GM23338 (cell line): ENCODE results near the gene IL4I1. TPM values are rescaled to one million over a fixed set of nuclear protein-coding genes. Genes with fewer than 3 reads are reported as not detected.

Source experiments
- ATAC-seq: fragments of 200-7000 bp; cut with Tn5 transposase; 3 replicates; pipeline ENCODE4 v1.9.1; 2020
- DNase-seq: peaks from one replicate; pipeline ENCODE4 v3.0.0-alpha.2; 2015; ENCODE audit warnings: low spot score
- H2AFZ ChIP-seq: fragments of 200-600 bp; sonication (generic); 2 replicates; pipeline ENCODE4 v1.8.0; 2016; ENCODE audit warnings: antibody characterized with exemption, mild to moderate bottlenecking, moderate library complexity
- H3F3A ChIP-seq: fragments of 200-600 bp; sonication (generic); replicated peaks from 2 replicates; pipeline ENCODE4 v1.8.0; 2017; ENCODE audit warnings: antibody characterized with exemption, mixed run types, low read depth
- H3K27ac ChIP-seq: fragments of 200-600 bp; sonication (generic); 2 replicates; pipeline ENCODE4 v1.6.1; 2016; ENCODE audit warnings: low read depth
- H3K27me3 ChIP-seq: fragments of 200-600 bp; sonication (generic); 2 replicates; pipeline ENCODE4 v1.8.0; 2016; ENCODE audit warnings: mild to moderate bottlenecking, mixed run types, moderate library complexity; ENCODE audit not compliant: insufficient read depth
- H3K36me3 ChIP-seq: fragments of 200-600 bp; sonication (generic); 2 replicates; pipeline ENCODE4 v1.8.0; 2016; ENCODE audit warnings: mild to moderate bottlenecking; ENCODE audit not compliant: insufficient read depth
- H3K4me1 ChIP-seq: fragments of 200-600 bp; sonication (generic); 2 replicates; pipeline ENCODE4 v1.8.0; 2016; ENCODE audit warnings: mild to moderate bottlenecking, moderate library complexity; ENCODE audit not compliant: insufficient read depth
- H3K4me2 ChIP-seq: fragments of 200-600 bp; sonication (generic); 2 replicates; pipeline ENCODE4 v1.7.1; 2017; ENCODE audit warnings: mixed run types
- H3K4me3 ChIP-seq: fragments of 200-600 bp; sonication (generic); 2 replicates; pipeline ENCODE4 v1.6.1; 2016; ENCODE audit warnings: mixed run types
- H3K79me2 ChIP-seq: fragments of 200-600 bp; sonication (generic); replicated peaks from 2 replicates; pipeline ENCODE4 v1.8.0; 2017; ENCODE audit warnings: mild to moderate bottlenecking; ENCODE audit not compliant: insufficient read depth
- H3K9me2 ChIP-seq: fragments of 200-600 bp; sonication (generic); 2 replicates; pipeline ENCODE4 v1.8.0; 2017; ENCODE audit not compliant: insufficient read depth
- H4K20me1 ChIP-seq: fragments of 200-600 bp; sonication (generic); replicated peaks from 2 replicates; pipeline ENCODE4 v1.8.0; 2017; ENCODE audit warnings: mild to moderate bottlenecking; ENCODE audit not compliant: insufficient read depth
- H3K27ac Mint-ChIP-seq: 2 replicates; pipeline ENCODE4 v1.8.0; 2020; ENCODE audit warnings: inconsistent platforms, mild to moderate bottlenecking, moderate library complexity, mixed read lengths
- H3K27me3 Mint-ChIP-seq: 3 replicates; pipeline ENCODE4 v1.8.0; 2022; ENCODE audit warnings: low read depth, mild to moderate bottlenecking, moderate library complexity, mixed read lengths, inconsistent platforms; ENCODE audit not compliant: insufficient read depth, poor library complexity
- H3K36me3 Mint-ChIP-seq: 3 replicates; pipeline ENCODE4 v1.8.0; 2021; ENCODE audit warnings: low read depth, mild to moderate bottlenecking, inconsistent platforms, moderate library complexity, mixed read lengths
- H3K4me1 Mint-ChIP-seq: 3 replicates; pipeline ENCODE4 v1.8.0; 2020; ENCODE audit warnings: mild to moderate bottlenecking, inconsistent platforms, mixed read lengths
- H3K4me3 Mint-ChIP-seq: 3 replicates; pipeline ENCODE4 v1.8.0; 2021; ENCODE audit warnings: moderate library complexity, mild to moderate bottlenecking, inconsistent platforms, mixed read lengths
- H3K9me3 Mint-ChIP-seq: 3 replicates; pipeline ENCODE4 v1.8.0; 2020; ENCODE audit warnings: moderate library complexity, mild to moderate bottlenecking, inconsistent platforms, mixed read lengths
- CREB1 ChIP-seq: fragments of 250-450 bp; sonication (Bioruptor Pico); IDR thresholded peaks from 2 replicates; pipeline ENCODE4 v1.5.0; 2020; ENCODE audit warnings: low read depth, mild to moderate bottlenecking, moderate library complexity
- EZH2 ChIP-seq: fragments of 200-600 bp; sonication (generic); IDR thresholded peaks from one replicate; pipeline ENCODE4 v1.8.0; 2017; ENCODE audit warnings: antibody characterized with exemption, mild to moderate bottlenecking, low read depth; ENCODE audit not compliant: unreplicated experiment
- EZH2phosphoT487 ChIP-seq: fragments of 200-600 bp; sonication (generic); IDR thresholded peaks from one replicate; pipeline ENCODE4 v1.8.1; 2018; ENCODE audit warnings: antibody characterized with exemption; ENCODE audit not compliant: unreplicated experiment
- JUNB ChIP-seq: IDR thresholded peaks from one replicate; pipeline ENCODE4 v1.6.1; 2016; ENCODE audit warnings: antibody characterized with exemption; ENCODE audit not compliant: unreplicated experiment
- NANOG ChIP-seq: IDR thresholded peaks from 2 replicates; pipeline ENCODE4 v1.6.1; 2016; ENCODE audit warnings: antibody characterized with exemption, borderline replicate concordance
- POLR2AphosphoS5 ChIP-seq: IDR thresholded peaks from 2 replicates; pipeline ENCODE4 v1.6.1; 2016; ENCODE audit warnings: antibody characterized with exemption, low read depth
- STAT1 ChIP-seq: IDR thresholded peaks from one replicate; pipeline ENCODE4 v1.6.1; 2016; ENCODE audit warnings: antibody characterized with exemption; ENCODE audit not compliant: unreplicated experiment
- ZNF114 ChIP-seq: fragments of 250-450 bp; sonication (Bioruptor Pico); IDR thresholded peaks from 2 replicates; pipeline ENCODE4 v1.5.0; 2020; ENCODE audit warnings: mild to moderate bottlenecking, moderate library complexity
- ZNF331 ChIP-seq: fragments of 250-450 bp; sonication (Bioruptor Pico); IDR thresholded peaks from 2 replicates; pipeline ENCODE4 v1.5.0; 2020; ENCODE audit warnings: low read depth, mild to moderate bottlenecking, moderate library complexity
- polyA plus RNA-seq: library from polyadenylated mRNA; unstranded; fragments of >200 nt; fragmentation: Nextera tagmentation; extraction: Ambion mirVana; gene quantifications from 2 replicates; pipeline ENCODE4 v1.2.1, GENCODE V29; 2016
- total RNA-seq: library from RNA; depleted of rRNA; stranded (reverse); fragments of >200 nt; shearing (Covaris generic); gene quantifications from 2 replicates; pipeline ENCODE4 v1.2.3, GENCODE V29; 2014
- TF ChIP-seq, protein P1 (sequence below): fragments of 250-450 bp; sonication (Bioruptor Pico); IDR thresholded peaks from 2 replicates; pipeline ENCODE4 v1.5.0; 2020; ENCODE audit warnings: mild to moderate bottlenecking, moderate library complexity
- TF ChIP-seq, protein P2 (sequence below), 2 experiments: fragments of 200-600 bp in 1 of 2; sonication (generic) in 1 of 2; conservative IDR thresholded peaks; 2 replicates each; pipeline versions ENCODE4 v1.5.1 to v1.6.1; 2016 to 2017; ENCODE audit warnings: antibody characterized with exemption in 2 of 2, low read depth in 2 of 2, mild to moderate bottlenecking in 2 of 2, moderate library complexity in 1 of 2
- TF ChIP-seq, protein P3 (sequence below): IDR thresholded peaks from one replicate; pipeline ENCODE4 v1.6.1; 2018; ENCODE audit warnings: antibody characterized with exemption; ENCODE audit not compliant: unreplicated experiment
- TF ChIP-seq, protein P4 (sequence below): IDR thresholded peaks from 2 replicates; pipeline ENCODE4 v1.6.1; 2016; ENCODE audit warnings: antibody characterized with exemption

The IL4I1 gene
- total and polyA plus RNA-seq, 2 experiments from 2014 or later, result 0.60 to 0.69 TPM

DNA sequence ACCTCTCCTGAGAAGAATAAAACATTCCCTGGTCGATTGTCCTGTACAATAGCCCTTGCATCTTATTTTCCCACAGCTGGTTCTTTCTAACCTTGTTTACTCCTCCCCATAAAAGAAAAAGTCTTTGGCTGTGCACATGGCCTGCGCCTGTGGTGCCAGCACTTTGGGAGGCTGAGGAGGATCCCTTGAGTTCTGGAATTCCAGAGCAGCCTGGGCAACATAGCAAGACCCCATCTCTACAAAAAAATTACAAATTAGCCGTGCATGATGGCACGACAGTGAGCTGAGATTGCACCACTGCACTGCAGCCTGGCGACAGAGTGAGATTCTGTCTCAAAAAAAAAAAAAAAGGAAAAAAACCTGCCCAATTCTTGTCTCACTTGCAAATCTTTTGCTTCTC lies 39.9 kb upstream of the IL4I1 start:
- peaks cover 9% of the 10 kb centered on the region for H3K27me3 Mint-ChIP-seq
- H3K36me3 Mint-ChIP-seq, result peaks cover 16% of the 10 kb centered on the region
- TF ChIP-seq ZNF331, result no peak
- no peak for TF ChIP-seq EZH2
- TF ChIP-seq, protein P1, sequence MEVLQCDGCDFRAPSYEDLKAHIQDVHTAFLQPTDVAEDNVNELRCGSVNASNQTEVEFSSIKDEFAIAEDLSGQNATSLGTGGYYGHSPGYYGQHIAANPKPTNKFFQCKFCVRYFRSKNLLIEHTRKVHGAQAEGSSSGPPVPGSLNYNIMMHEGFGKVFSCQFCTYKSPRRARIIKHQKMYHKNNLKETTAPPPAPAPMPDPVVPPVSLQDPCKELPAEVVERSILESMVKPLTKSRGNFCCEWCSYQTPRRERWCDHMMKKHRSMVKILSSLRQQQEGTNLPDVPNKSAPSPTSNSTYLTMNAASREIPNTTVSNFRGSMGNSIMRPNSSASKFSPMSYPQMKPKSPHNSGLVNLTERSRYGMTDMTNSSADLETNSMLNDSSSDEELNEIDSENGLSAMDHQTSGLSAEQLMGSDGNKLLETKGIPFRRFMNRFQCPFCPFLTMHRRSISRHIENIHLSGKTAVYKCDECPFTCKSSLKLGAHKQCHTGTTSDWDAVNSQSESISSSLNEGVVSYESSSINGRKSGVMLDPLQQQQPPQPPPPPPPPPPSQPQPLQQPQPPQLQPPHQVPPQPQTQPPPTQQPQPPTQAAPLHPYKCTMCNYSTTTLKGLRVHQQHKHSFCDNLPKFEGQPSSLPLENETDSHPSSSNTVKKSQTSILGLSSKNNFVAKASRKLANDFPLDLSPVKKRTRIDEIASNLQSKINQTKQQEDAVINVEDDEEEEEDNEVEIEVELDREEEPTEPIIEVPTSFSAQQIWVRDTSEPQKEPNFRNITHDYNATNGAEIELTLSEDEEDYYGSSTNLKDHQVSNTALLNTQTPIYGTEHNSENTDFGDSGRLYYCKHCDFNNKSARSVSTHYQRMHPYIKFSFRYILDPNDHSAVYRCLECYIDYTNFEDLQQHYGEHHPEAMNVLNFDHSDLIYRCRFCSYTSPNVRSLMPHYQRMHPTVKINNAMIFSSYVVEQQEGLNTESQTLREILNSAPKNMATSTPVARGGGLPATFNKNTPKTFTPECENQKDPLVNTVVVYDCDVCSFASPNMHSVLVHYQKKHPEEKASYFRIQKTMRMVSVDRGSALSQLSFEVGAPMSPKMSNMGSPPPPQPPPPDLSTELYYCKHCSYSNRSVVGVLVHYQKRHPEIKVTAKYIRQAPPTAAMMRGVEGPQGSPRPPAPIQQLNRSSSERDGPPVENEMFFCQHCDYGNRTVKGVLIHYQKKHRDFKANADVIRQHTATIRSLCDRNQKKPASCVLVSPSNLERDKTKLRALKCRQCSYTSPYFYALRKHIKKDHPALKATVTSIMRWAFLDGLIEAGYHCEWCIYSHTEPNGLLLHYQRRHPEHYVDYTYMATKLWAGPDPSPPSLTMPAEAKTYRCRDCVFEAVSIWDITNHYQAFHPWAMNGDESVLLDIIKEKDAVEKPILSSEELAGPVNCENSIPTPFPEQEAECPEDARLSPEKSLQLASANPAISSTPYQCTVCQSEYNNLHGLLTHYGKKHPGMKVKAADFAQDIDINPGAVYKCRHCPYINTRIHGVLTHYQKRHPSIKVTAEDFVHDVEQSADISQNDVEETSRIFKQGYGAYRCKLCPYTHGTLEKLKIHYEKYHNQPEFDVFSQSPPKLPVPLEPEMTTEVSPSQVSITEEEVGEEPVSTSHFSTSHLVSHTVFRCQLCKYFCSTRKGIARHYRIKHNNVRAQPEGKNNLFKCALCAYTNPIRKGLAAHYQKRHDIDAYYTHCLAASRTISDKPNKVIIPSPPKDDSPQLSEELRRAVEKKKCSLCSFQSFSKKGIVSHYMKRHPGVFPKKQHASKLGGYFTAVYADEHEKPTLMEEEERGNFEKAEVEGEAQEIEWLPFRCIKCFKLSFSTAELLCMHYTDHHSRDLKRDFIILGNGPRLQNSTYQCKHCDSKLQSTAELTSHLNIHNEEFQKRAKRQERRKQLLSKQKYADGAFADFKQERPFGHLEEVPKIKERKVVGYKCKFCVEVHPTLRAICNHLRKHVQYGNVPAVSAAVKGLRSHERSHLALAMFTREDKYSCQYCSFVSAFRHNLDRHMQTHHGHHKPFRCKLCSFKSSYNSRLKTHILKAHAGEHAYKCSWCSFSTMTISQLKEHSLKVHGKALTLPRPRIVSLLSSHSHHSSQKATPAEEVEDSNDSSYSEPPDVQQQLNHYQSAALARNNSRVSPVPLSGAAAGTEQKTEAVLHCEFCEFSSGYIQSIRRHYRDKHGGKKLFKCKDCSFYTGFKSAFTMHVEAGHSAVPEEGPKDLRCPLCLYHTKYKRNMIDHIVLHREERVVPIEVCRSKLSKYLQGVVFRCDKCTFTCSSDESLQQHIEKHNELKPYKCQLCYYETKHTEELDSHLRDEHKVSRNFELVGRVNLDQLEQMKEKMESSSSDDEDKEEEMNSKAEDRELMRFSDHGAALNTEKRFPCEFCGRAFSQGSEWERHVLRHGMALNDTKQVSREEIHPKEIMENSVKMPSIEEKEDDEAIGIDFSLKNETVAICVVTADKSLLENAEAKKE (CRISPR knock-in tag), result no peak
- TF ChIP-seq, protein P2, sequence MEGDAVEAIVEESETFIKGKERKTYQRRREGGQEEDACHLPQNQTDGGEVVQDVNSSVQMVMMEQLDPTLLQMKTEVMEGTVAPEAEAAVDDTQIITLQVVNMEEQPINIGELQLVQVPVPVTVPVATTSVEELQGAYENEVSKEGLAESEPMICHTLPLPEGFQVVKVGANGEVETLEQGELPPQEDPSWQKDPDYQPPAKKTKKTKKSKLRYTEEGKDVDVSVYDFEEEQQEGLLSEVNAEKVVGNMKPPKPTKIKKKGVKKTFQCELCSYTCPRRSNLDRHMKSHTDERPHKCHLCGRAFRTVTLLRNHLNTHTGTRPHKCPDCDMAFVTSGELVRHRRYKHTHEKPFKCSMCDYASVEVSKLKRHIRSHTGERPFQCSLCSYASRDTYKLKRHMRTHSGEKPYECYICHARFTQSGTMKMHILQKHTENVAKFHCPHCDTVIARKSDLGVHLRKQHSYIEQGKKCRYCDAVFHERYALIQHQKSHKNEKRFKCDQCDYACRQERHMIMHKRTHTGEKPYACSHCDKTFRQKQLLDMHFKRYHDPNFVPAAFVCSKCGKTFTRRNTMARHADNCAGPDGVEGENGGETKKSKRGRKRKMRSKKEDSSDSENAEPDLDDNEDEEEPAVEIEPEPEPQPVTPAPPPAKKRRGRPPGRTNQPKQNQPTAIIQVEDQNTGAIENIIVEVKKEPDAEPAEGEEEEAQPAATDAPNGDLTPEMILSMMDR (conservative IDR thresholded peaks at IDR 0.05; ENCODE audit: low read depth in 2 of 2), result no peak
- no peak for TF ChIP-seq JUNB
- no peak for TF ChIP-seq EZH2phosphoT487
- no peak for TF ChIP-seq POLR2AphosphoS5
- no peak for TF ChIP-seq NANOG
- TF ChIP-seq ZNF114 (CRISPR knock-in tag), result no peak
- TF ChIP-seq CREB1 (CRISPR knock-in tag), result no peak
- no peak for TF ChIP-seq STAT1
- TF ChIP-seq, protein P3, sequence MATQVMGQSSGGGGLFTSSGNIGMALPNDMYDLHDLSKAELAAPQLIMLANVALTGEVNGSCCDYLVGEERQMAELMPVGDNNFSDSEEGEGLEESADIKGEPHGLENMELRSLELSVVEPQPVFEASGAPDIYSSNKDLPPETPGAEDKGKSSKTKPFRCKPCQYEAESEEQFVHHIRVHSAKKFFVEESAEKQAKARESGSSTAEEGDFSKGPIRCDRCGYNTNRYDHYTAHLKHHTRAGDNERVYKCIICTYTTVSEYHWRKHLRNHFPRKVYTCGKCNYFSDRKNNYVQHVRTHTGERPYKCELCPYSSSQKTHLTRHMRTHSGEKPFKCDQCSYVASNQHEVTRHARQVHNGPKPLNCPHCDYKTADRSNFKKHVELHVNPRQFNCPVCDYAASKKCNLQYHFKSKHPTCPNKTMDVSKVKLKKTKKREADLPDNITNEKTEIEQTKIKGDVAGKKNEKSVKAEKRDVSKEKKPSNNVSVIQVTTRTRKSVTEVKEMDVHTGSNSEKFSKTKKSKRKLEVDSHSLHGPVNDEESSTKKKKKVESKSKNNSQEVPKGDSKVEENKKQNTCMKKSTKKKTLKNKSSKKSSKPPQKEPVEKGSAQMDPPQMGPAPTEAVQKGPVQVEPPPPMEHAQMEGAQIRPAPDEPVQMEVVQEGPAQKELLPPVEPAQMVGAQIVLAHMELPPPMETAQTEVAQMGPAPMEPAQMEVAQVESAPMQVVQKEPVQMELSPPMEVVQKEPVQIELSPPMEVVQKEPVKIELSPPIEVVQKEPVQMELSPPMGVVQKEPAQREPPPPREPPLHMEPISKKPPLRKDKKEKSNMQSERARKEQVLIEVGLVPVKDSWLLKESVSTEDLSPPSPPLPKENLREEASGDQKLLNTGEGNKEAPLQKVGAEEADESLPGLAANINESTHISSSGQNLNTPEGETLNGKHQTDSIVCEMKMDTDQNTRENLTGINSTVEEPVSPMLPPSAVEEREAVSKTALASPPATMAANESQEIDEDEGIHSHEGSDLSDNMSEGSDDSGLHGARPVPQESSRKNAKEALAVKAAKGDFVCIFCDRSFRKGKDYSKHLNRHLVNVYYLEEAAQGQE, result no peak
- TF ChIP-seq, protein P4, sequence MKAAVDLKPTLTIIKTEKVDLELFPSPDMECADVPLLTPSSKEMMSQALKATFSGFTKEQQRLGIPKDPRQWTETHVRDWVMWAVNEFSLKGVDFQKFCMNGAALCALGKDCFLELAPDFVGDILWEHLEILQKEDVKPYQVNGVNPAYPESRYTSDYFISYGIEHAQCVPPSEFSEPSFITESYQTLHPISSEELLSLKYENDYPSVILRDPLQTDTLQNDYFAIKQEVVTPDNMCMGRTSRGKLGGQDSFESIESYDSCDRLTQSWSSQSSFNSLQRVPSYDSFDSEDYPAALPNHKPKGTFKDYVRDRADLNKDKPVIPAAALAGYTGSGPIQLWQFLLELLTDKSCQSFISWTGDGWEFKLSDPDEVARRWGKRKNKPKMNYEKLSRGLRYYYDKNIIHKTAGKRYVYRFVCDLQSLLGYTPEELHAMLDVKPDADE, result no peak

More for the DNA sequence above, 39.9 kb upstream of the IL4I1 start:
- H3K4me1 ChIP-seq, result no peaks in the 10 kb centered on the region; the same call in 1 of the 2 replicates
- no peak overlapping the region for H3K27ac ChIP-seq
- Mint-ChIP-seq H3K9me3 (peaks cover 3% of the 10 kb centered on the region; the same call in 2 of the 3 replicates), H3K4me3 (no peak overlapping the region), H3K4me1 (peaks cover 4% of the 10 kb centered on the region; the same call in 2 of the 3 replicates), H3K27ac (no peak overlapping the region)
- DNase-seq (no peak), ATAC-seq (no peak)
- H3K4me2 ChIP-seq, result no peak overlapping the region
- no peak overlapping the region for H2AFZ ChIP-seq
- 0 out of 2 replicates have a peak, but pooled peaks cover 4% of the 10 kb centered on the region for H3F3A ChIP-seq
- H3K79me2 ChIP-seq, result peaks cover 4% of the 10 kb centered on the region; the same call in 1 of the 2 replicates
- H4K20me1 ChIP-seq, result no peaks in the 10 kb centered on the region
- H3K4me3 ChIP-seq, result no peak overlapping the region
- no peaks in the 10 kb centered on the region for H3K9me2 ChIP-seq
- H3K27me3 ChIP-seq, result no peaks in the 10 kb centered on the region
- H3K36me3 ChIP-seq, result no peaks in the 10 kb centered on the region
